Caki2 (cell line): Measurements from ENCODE around the gene PTGER2. TPM values are rescaled to one million over a fixed set of nuclear protein-coding genes. Genes with fewer than 3 reads are reported as not detected.

ENCODE experiments used
- DNase-seq: peaks from one replicate; pipeline ENCODE4 v3.0.0-alpha.2; 2015; ENCODE audit warnings: low read depth
- in situ Hi-C: cut with HindIII; loops from 2 replicates; pipeline ENCODE4 v1.10.0; 2016; ENCODE audit warnings: low sequenced_read_pairs, low pct_unique_long_range_greater_than_20kb, mixed read lengths
- total RNA-seq: library from RNA; depleted of rRNA; stranded (reverse); fragments of >200 nt; shearing (Covaris generic); gene quantifications from 2 replicates; pipeline ENCODE4 v1.2.3, GENCODE V29; 2014; ENCODE audit warnings: low replicate concordance; rRNA removed

PTGER2 gene
- total RNA-seq, 1 experiment from 2014 or later = 0.88 TPM

DNA sequence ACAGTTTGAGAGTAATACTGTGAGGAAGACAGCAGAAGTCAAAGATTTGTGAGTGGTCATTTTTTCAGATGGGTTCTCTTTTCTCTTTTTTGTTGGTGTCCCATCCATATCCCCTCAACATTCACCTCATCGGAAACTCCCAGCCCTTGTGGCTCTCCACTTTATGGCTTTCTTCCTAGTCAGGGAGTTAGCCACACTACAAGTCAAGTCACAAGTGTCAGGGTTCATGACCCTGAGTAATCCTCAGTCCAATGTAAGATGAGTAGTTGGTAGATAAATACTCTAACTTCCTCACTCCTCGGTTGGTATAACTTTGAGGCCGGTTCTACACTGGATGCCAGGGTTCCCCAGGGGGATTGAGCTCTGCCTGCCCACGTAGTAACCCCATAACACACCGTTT, 41.4 kb downstream of the PTGER2 start:
- in situ Hi-C loops = no loop called here
- no peak for DNase-seq

DNA sequence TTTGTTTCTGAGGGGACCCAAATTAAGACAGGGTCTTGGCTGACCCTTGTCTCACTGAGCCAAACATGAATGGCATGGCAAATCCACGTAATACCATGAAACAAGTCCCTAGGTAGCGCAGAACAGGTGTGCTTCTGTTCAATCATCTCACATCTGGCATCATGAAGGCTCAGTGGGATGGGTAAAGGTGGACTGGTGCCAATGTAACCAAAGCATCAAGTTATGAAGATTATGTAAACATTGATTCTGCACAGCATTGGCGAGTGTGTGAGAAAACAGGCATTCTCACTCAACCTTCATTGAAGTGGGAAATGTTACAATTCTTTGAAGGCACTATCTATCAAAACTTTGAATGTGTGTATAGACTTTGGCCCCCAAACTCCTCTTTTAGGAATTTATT, 41.9 kb downstream of the PTGER2 start:
- DNase-seq = no peak
- in situ Hi-C loops = no loop called here

DNA sequence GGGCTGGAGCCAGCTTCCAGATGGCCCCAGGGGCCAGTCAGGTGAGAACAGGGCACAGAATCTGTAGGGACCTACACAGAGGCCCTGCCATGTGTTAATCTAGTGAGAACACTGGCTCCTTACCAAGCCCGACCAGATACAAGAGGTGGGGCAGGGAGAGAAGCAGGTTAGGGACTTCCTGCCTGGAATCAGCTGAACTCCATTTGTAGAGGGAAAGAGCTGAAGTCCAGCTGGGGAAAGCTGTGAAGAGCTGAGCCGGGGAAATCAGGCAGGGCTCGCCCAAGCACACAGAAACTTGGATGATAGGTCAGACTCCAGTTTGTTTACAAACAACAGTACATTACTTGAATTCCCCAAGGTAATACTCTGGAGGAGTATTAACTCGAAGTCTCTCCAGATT, 46.7 kb downstream of the PTGER2 start:
- in situ Hi-C loops = no loop called here
- no peak for DNase-seq

DNA sequence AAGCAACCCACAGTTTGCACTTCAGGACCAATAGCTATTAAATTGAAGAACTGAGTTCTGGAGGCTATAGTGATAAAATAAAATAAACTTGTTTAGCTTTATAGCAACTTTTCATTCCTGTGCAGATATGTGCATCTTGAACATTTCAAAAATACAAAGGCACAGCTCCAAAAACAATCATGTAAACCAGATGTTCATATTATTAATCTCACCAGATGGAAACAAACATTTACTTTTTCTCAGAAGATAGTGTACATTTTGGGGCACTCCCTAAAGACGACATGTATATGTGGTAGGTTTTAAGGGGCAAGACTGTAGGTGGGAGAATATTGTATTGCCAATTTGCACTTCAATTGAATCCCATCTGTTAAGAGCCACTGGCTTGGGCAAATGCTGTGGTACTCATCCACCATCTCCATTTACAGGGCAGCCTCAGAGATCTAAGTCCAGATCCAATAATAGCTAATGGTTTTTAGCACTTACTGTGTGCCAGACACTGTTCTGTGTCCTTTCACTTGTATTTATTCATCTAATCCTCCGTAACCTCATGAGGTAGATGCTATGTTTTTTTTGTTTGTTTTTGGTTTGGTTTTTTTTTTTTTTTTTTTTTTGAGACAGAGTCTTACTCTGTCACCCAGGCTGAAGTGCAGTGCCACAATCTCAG, 49.1 kb downstream of the PTGER2 start:
- in situ Hi-C loops = no loop called here
- DNase-seq = no peak

DNA sequence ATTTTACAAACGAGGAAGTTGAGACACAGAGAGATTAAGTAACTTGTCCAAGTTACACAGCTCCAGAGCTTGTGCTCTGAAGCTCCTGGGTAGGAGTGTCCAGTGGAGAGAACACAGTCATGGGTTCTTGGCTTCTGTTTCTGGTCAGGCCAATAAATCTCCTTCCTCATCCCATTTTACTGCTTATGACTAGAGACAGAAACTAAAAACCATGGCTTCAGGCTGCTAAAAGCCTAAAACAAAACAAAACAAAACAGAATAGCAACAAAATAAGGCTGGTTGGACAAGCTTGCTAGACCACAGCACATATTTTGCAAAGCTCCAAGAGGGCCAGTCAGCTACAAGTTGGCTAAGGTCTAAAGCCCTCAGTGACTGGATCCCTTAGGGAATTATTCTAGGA, 49.8 kb downstream of the PTGER2 start:
- DNase-seq = no peak
- in situ Hi-C loops = no loop called here

DNA sequence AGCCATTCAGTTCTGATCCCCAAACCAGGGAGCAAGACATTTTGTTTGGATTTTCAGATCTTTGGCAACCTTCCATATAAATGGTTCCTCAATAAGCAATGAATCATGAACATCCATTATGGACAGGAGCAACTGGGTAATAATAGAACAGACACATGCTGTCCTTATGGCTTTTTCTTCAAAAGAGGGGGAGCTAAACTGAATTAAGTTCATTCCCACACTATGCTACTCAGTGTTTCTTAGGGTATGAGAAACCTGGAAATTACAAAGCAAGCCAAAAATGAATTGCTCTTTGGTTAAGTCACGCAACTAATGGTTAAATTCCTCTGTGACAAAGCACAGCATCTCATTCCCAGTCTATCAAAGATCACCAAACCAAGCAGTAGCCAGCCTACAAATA, 51.0 kb downstream of the PTGER2 start:
- in situ Hi-C loops = no loop called here
- no peak for DNase-seq

DNA sequence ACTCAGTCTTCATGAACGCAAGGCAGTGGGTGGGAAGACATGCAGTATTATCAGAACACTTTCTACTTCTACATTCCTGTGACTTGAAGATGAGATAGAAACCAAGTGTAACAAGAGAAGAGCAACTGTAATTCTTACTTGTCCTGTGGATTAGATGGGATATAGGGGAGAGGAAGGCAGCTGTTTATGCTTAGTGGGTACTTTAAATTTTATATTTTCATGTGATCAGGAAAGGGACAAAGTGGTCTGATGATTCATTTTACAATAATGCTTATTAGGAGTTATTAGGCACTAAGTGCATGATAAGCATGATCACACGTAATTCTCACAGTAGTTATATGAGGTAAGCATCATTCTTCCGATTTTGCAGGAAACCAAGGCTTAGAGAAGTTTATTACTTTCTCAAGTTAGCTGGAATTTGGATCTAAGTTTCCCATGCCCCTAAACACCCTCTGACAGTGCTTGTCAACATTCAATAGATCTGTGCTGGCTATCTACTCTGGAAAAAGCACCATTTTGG, 52.7 kb downstream of the PTGER2 start:
- in situ Hi-C loops = no loop called here
- no peak for DNase-seq

DNA sequence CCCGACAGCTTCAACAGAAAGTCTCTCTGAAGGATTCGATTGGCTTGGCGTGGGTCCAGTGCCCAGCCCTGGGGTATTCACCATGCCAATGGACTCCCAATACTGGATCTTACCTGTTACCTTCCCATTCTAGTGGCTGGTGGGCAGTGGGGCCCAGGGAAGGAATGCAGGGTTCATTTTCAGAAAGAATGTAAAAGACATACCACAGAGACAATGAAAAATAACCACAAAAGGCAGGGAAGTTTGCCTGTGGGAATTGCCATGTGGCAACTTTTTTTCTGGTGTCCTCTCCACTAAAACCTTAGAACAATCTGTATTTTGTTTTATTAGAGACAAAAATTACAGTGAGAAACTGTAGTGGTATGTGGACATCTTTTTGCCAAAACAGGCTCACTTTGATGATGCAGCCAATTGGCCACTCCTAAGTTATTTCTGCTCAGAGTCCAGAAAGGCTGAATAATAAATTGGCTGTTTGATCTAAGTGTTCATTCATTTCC, 55.2 kb downstream of the PTGER2 start:
- in situ Hi-C loops = no loop called here
- no peak for DNase-seq

DNA sequence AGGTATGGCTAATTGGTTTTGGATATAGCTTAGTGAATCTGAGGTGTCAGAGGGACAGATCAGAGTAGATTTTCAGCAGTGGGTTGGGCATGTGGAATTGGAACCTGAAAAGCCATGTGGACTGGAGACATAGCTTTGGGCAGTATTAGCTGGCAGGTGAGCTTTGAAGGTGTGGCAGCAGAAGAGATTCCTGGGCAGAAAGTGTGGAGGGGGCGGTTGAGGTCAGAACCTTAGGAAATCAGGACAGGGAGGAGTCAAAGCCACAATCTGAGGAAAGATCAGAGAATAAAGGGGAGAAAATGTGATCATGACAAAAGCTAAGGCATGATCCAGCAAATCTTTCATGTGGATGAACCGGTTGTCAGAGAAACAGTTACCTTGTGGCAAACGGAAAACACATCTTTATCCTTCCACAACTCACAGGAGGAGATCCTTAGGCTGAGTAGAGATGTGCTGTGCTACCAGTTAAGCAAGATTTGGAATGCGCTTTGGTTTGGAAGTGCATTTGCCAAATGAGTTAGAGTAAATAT, 56.4 kb downstream of the PTGER2 start:
- in situ Hi-C loops = no loop called here
- DNase-seq = no peak

DNA sequence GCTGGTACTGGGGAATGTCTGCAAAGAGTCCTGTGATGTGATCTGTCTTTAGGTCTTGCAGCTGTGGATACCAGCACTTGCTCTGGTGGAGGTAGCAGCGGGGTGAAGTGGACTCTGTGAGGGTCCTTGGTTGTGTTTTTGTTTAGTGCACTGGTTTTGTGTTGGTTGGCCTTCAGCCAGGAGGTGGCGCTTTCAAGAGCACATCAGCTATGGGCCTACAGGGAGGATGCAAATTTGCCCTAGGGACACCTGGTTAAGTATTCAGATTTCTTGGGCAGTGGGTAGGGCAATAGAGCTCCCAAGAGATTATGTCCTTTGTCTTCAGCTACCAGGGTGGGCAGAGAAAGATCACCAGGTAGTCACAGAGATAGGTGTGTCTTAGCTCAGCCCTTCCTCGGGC, 63.8 kb downstream of the PTGER2 start:
- DNase-seq = no peak
- in situ Hi-C loops = no loop called here

Other genes starting within 250 kb of the PTGER2 start
- gene NID2, start 245.3 kb upstream of the PTGER2 start, total RNA-seq = 6.2 and 6.4 TPM in 2 replicates
- not detected in 2 replicates for gene PTGDR, start 46.6 kb upstream of the PTGER2 start, total RNA-seq
- gene TXNDC16, start 238.2 kb downstream of the PTGER2 start, total RNA-seq = 0.26 and 0.27 TPM in 2 replicates
- not detected in 2 replicates for gene GPR137C, start 238.5 kb downstream of the PTGER2 start, total RNA-seq